HG03280 (cell line): ENCODE results near the gene ZNF14.
"Not testable (repeated sequence)": the region's sequence is repeated elsewhere in the genome, so short reads cannot be mapped to it uniquely, and the experiment has no call there.

Experiments
- ATAC-seq: cut with Tn5 transposase; IDR thresholded peaks from one replicate; pipeline ENCODE4 v1.9.1; 2021; ENCODE audit warnings: mild to moderate bottlenecking, moderate library complexity; ENCODE audit not compliant: unreplicated experiment

The ZNF14 gene

GRCh38 chr19:19696386-19696785 is 36.5 kb downstream of the ZNF14 start:
- no peak for ATAC-seq

- ATAC-seq: no peak
Measured at GRCh38 chr19:19691683-19692082, 41.2 kb downstream of the ZNF14 start.

- not testable (repeated sequence) for ATAC-seq
Measured at GRCh38 chr19:19689023-19689422, 43.9 kb downstream of the ZNF14 start.

- no peak for ATAC-seq
Measured at GRCh38 chr19:19687090-19687489, 45.8 kb downstream of the ZNF14 start.

GRCh38 chr19:19686580-19686979 is 46.3 kb downstream of the ZNF14 start:
- no peak for ATAC-seq

- not testable (repeated sequence) for ATAC-seq
Measured at GRCh38 chr19:19686119-19686518, 46.8 kb downstream of the ZNF14 start.

GRCh38 chr19:19679176-19680073 is 53.5 kb downstream of the ZNF14 start:
- no peak for ATAC-seq

GRCh38 chr19:19677579-19677978 is 55.3 kb downstream of the ZNF14 start:
- no peak for ATAC-seq

GRCh38 chr19:19674315-19674714 is 58.6 kb downstream of the ZNF14 start:
- ATAC-seq: no peak

GRCh38 chr19:19672816-19673215 is 60.1 kb downstream of the ZNF14 start:
- ATAC-seq: no peak

GRCh38 chr19:19670070-19670551 is 62.8 kb downstream of the ZNF14 start:
- ATAC-seq: no peak

GRCh38 chr19:19668230-19669012 is 64.5 kb downstream of the ZNF14 start, which contains the start of gene ZNF101:
TSS of gene ZNF101 (plus strand) at chr19:19668839. CDS start at chr19:19668964, 125 bp downstream.
- peak; percentile 68 for ATAC-seq

GRCh38 chr19:19665420-19665948 is 67.4 kb downstream of the ZNF14 start:
- ATAC-seq: not testable (repeated sequence)

GRCh38 chr19:19663256-19664120 is 69.4 kb downstream of the ZNF14 start, which contains the start of gene ATP13A1:
TSS of gene ATP13A1 (minus strand) at chr19:19663676. CDS start at chr19:19663666, 10 bp downstream.
- ATAC-seq: peak; percentile 70

GRCh38 chr19:19662871-19663255 is 70.0 kb downstream of the ZNF14 start:
- no peak for ATAC-seq

GRCh38 chr19:19662344-19662743 is 70.6 kb downstream of the ZNF14 start:
- no peak for ATAC-seq

- ATAC-seq: peak; percentile 42
Measured at GRCh38 chr19:19661675-19662251, 71.1 kb downstream of the ZNF14 start.

- no peak for ATAC-seq
Measured at GRCh38 chr19:19661141-19661674, 71.7 kb downstream of the ZNF14 start.
